ENCODE data around the gene CUBN. TPM values are rescaled to one million over a fixed set of nuclear protein-coding genes. Genes with fewer than 3 reads are reported as not detected.

CUBN gene
- total and polyA plus RNA-seq, 2 of the 13 experiments (the other 11 are each of a cell fraction or from before 2014, with no cell fraction given): 0.27 to 0.32 TPM

DNA sequence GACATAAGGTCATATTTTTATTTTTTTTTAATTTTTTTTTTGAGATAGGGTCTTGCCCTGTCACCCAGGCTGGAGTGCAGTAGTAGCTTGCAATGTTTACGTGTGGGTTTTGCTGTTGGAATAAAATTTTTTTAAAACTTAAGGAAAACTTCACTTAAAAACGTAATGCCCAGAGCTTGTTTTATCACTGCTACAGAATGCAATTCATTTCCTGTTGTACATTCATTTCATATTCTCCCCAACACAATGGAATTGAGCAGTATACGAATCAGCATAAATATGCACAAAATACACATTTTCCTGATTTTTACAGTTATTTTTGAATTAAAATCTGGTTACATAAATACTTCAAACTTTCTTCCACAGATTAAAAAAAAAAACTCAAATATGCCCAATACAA lies 352.7 kb downstream of the CUBN start:
- intact Hi-C loops (cut with micrococcal nuclease; ENCODE audit: unreplicated experiment): loop anchor here (1.0 kb wide), 1 partner anchor 898 kb away; no protein-coding TSS in a partner anchor
- DNase-seq (ENCODE audit: low spot score): no peak
- no peak for TF ChIP-seq ZNF720 (CRISPR knock-in tag; IDR thresholded peaks at IDR 0.05)
- TF ChIP-seq NKX3-1 (CRISPR knock-in tag; IDR thresholded peaks at IDR 0.05): no peak
- TF ChIP-seq REPIN1 (CRISPR knock-in tag; IDR thresholded peaks at IDR 0.05; ENCODE audit: borderline replicate concordance, low read depth): no peak
- TF ChIP-seq, protein P1, sequence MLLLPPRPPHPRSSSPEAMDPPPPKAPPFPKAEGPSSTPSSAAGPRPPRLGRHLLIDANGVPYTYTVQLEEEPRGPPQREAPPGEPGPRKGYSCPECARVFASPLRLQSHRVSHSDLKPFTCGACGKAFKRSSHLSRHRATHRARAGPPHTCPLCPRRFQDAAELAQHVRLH (CRISPR knock-in tag; IDR thresholded peaks at IDR 0.05; ENCODE audit: borderline replicate concordance, low read depth): no peak
- no peak for TF ChIP-seq AKAP8 (CRISPR knock-in tag; IDR thresholded peaks at IDR 0.05)
- no peak for TF ChIP-seq PAX8 (CRISPR knock-in tag; IDR thresholded peaks at IDR 0.05; ENCODE audit: borderline replicate concordance)
- no peak for TF ChIP-seq SP4 (CRISPR knock-in tag; IDR thresholded peaks at IDR 0.05)
- no peak for TF ChIP-seq ZFP41 (CRISPR knock-in tag; IDR thresholded peaks at IDR 0.05; ENCODE audit: borderline replicate concordance)
- TF ChIP-seq BHLHE40 (IDR thresholded peaks at IDR 0.05; ENCODE audit: low read length): no peak
- no peak for TF ChIP-seq CEBPG (CRISPR knock-in tag; IDR thresholded peaks at IDR 0.05)
- TF ChIP-seq SIX1 (CRISPR knock-in tag; IDR thresholded peaks at IDR 0.05; ENCODE audit: borderline replicate concordance): no peak
- TF ChIP-seq SIN3A (IDR thresholded peaks at IDR 0.05; ENCODE audit: borderline replicate concordance, low read depth, low read length): no peak
- TF ChIP-seq ZNF124 (CRISPR knock-in tag; IDR thresholded peaks at IDR 0.05): no peak
- TF ChIP-seq, protein P2, sequence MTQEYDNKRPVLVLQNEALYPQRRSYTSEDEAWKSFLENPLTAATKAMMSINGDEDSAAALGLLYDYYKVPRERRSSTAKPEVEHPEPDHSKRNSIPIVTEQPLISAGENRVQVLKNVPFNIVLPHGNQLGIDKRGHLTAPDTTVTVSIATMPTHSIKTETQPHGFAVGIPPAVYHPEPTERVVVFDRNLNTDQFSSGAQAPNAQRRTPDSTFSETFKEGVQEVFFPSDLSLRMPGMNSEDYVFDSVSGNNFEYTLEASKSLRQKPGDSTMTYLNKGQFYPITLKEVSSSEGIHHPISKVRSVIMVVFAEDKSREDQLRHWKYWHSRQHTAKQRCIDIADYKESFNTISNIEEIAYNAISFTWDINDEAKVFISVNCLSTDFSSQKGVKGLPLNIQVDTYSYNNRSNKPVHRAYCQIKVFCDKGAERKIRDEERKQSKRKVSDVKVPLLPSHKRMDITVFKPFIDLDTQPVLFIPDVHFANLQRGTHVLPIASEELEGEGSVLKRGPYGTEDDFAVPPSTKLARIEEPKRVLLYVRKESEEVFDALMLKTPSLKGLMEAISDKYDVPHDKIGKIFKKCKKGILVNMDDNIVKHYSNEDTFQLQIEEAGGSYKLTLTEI (CRISPR knock-in tag; conservative IDR thresholded peaks at IDR 0.05): no peak
- BruUV-seq (replicated peaks): no TSS peak
- H4K20me1 ChIP-seq (ENCODE audit: insufficient read depth, low read length): no peaks in the 10 kb centered on the region
- no peak for FAIRE-seq
- 77% methylated on average over 3 of the region's 3 CpGs for WGBS (ENCODE audit: low lambda C conversion rate)
- in situ Hi-C loops (cut with HindIII; ENCODE audit: extremely low pct_ligation_motif_present, low pct_unique_long_range_greater_than_20kb): loop anchor here (25.0 kb wide), 2 partner anchors 665 to 890 kb away; no protein-coding TSS in a partner anchor
- ATAC-seq: no peak
- H2AFZ ChIP-seq (ENCODE audit: low read length): no peak overlapping the region
- H3K79me2 ChIP-seq (ENCODE audit: insufficient read depth, low read length): no peaks in the 10 kb centered on the region
- H3K36me3 ChIP-seq (replicated peaks in 1 of 2; ENCODE audit: control insufficient read depth in 1 of 2, insufficient read depth in 2 of 2, low read length in 2 of 2): no peaks in the 10 kb centered on the region; a peak in 1 of 5 replicates
- H3K9ac ChIP-seq (ENCODE audit: insufficient read depth, low read depth, low read length): no peak overlapping the region
- H3K27ac ChIP-seq (ENCODE audit: extremely low read length, insufficient read depth, low read length): no peak overlapping the region
- H3K4me1 ChIP-seq (ENCODE audit: insufficient read depth, low read length): 0 out of 2 replicates have a peak, but pooled peaks cover 6% of the 10 kb centered on the region
- no peaks in the 10 kb centered on the region for H3K27me3 ChIP-seq (ENCODE audit: control insufficient read depth in 1 of 2, insufficient read depth in 2 of 2, low read length in 2 of 2)
- CTCF ChIA-PET (ENCODE audit: low intra/inter-chr PET ratio, low total read pairs): interaction anchor here (1.8 kb wide), 2 partner anchors 874 to 898 kb away, joined by 5 to 9 read pairs; no protein-coding TSS in a partner anchor
- H3K4me2 ChIP-seq (ENCODE audit: low read depth, low read length): no peak overlapping the region
- H3K4me3 ChIP-seq (replicated peaks in 1 of 3; ENCODE audit: insufficient read depth in 1 of 3, low read depth in 2 of 3, low read length in 3 of 3): no peak overlapping the region
- POLR2A ChIA-PET: no interaction called here
- no peaks in the 10 kb centered on the region for H3K9me3 ChIP-seq (ENCODE audit: low read length)

Small RNA genes within 50 kb of the gene (small RNA-seq; reads per million reads assigned to genes)
- 0 reads per million in 3 experiments for gene AC067747.1 (ENCODE audit: insufficient read depth in 2 of 3, insufficient read length in 3 of 3, low read depth in 2 of 3, low replicate concordance in 1 of 3)

Other genes starting within 250 kb of the CUBN start
- gene TRDMT1, start 71.9 kb upstream of the CUBN start, total RNA-seq (2016; rRNA removed; fragmentation: Illumina TruSeq; extraction: Trizol): 3.0 and 6.1 TPM in 2 replicates
- 1.3 and 2.0 TPM in 2 replicates for gene TRDMT1, start 71.9 kb upstream of the CUBN start, polyA plus RNA-seq (2011; rRNA removed)
- not detected in 2 replicates for gene VIM, start 98.4 kb upstream of the CUBN start, total RNA-seq (2016; rRNA removed; fragmentation: Illumina TruSeq; extraction: Trizol)
- not detected in 2 replicates for gene VIM, start 98.4 kb upstream of the CUBN start, polyA plus RNA-seq (2011; rRNA removed)